Endothelial cell (in vitro differentiated cells): ENCODE results near the gene PRKCA. TPM values are rescaled to one million over a fixed set of nuclear protein-coding genes. Genes with fewer than 3 reads are reported as not detected.
"Not testable (repeated sequence)": the region's sequence is repeated elsewhere in the genome, so short reads cannot be mapped to it uniquely, and the experiment has no call there.

Source experiments
- DNase-seq: peaks from one replicate; pipeline ENCODE4 v3.0.0; 2021; ENCODE audit warnings: low spot score
- H3K27ac Mint-ChIP-seq: one replicate; pipeline ENCODE4 v1.8.0; 2021; ENCODE audit warnings: mixed read lengths, inconsistent platforms; ENCODE audit not compliant: unreplicated experiment
- H3K27me3 Mint-ChIP-seq: one replicate; pipeline ENCODE4 v1.8.0; 2021; ENCODE audit warnings: mild to moderate bottlenecking, moderate library complexity, mixed read lengths, inconsistent platforms; ENCODE audit not compliant: unreplicated experiment
- H3K36me3 Mint-ChIP-seq: one replicate; pipeline ENCODE4 v1.8.0; 2021; ENCODE audit warnings: mild to moderate bottlenecking, low read depth, mixed read lengths, inconsistent platforms; ENCODE audit not compliant: unreplicated experiment
- H3K4me1 Mint-ChIP-seq: one replicate; pipeline ENCODE4 v1.8.0; 2021; ENCODE audit warnings: mild to moderate bottlenecking, mixed read lengths, inconsistent platforms; ENCODE audit not compliant: unreplicated experiment
- H3K4me3 Mint-ChIP-seq: one replicate; pipeline ENCODE4 v1.8.0; 2021; ENCODE audit warnings: mild to moderate bottlenecking, mixed read lengths, inconsistent platforms; ENCODE audit not compliant: unreplicated experiment
- H3K9me3 Mint-ChIP-seq: one replicate; pipeline ENCODE4 v1.8.0; 2021; ENCODE audit warnings: mixed read lengths, inconsistent platforms; ENCODE audit not compliant: unreplicated experiment
- CTCF ChIP-seq: fragments of 200-600 bp; sonication (generic); IDR thresholded peaks from one replicate; pipeline ENCODE4 v1.5.0; 2021; ENCODE audit warnings: antibody characterized with exemption; ENCODE audit not compliant: unreplicated experiment
- total RNA-seq: library from RNA; stranded (reverse); fragmentation: NEBNext Ultra II Directional; extraction: Animal tissue kit (Norgen Biotek cat#: 25700); gene quantifications from one replicate; pipeline ENCODE4 v1.2.1, GENCODE V29; 2021; ENCODE audit not compliant: unreplicated experiment

The PRKCA gene
- total RNA-seq, 1 donor from 2014 or later = 2.1 TPM

GRCh38 chr17:66472123-66472522 lies 169.7 kb downstream of the PRKCA start:
- TF ChIP-seq CTCF = no peak
- H3K4me3 Mint-ChIP-seq = no peak overlapping the region
- H3K27me3 Mint-ChIP-seq = peaks cover 3% of the 10 kb centered on the region
- H3K27ac Mint-ChIP-seq = no peak overlapping the region
- H3K36me3 Mint-ChIP-seq = no peaks in the 10 kb centered on the region
- no peaks in the 10 kb centered on the region for H3K9me3 Mint-ChIP-seq
- H3K4me1 Mint-ChIP-seq = peaks cover 17% of the 10 kb centered on the region
- no peak for DNase-seq

GRCh38 chr17:66474258-66474657 lies 171.8 kb downstream of the PRKCA start:
- TF ChIP-seq CTCF = no peak
- Mint-ChIP-seq H3K4me3 (no peak overlapping the region), H3K36me3 (no peaks in the 10 kb centered on the region), H3K27ac (no peak overlapping the region), H3K4me1 (peaks cover 6% of the 10 kb centered on the region), H3K27me3 (peaks cover 3% of the 10 kb centered on the region), H3K9me3 (no peaks in the 10 kb centered on the region)
- no peak for DNase-seq

DNA sequence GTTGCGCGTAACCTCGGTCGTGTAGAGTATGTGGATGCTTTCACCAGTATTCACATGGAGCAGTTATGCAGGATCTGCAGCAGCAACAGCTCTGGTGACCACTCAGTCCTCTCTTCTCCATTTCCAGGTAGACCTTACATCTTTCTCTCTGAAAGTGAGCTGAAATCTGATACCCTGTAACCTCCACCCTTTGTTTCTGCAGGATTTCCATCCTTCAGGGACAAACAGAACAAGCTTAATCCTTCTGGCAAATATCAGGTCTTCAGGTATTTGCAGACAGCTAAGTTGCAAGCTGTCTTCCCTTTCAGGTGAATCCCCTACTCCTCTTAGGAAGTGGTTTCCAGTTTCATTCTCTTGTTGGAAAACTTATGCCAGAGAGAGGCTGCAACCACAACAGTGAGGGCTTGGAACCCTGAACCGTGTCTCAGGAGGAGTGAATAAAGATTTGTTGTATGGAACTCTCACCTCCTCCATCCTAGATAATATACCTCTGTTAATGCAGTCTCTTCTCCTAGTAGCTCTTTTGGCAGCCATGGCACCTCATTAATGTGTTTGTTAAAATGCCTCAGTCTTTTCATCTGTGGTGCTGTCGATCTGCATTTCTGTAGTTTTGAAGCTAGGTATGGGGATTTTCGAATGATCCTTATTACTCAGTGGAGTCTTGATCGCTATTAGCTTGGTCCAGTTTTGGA lies 172.5 kb downstream of the PRKCA start:
- DNase-seq = no peak
- Mint-ChIP-seq H3K9me3 (no peaks in the 10 kb centered on the region), H3K27ac (no peak overlapping the region), H3K4me3 (no peak overlapping the region), H3K36me3 (no peaks in the 10 kb centered on the region), H3K27me3 (peaks cover 3% of the 10 kb centered on the region), H3K4me1 (peaks cover 6% of the 10 kb centered on the region)
- no peak for TF ChIP-seq CTCF

DNA sequence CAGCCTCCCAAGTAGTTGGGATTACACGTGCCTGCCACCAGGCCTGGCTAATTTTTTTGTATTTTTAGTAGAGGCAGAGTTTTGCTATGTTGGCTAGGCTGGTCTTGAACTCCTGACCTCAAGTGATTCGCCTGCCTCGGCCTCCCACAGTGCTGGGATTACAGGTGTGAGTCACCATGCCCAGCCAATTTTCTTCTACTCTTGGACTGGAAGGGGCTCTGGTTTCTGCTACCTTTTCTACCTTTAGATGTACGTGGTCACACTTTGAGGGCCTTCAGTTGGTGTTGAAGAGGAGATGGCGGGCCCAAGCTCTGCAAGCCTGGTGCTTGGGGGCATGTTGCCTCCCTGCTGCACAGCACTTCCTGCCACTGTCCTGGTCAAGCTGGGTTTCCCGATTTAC lies 173.6 kb downstream of the PRKCA start:
- no peak overlapping the region for H3K27ac Mint-ChIP-seq
- H3K9me3 Mint-ChIP-seq = no peaks in the 10 kb centered on the region
- peaks cover 3% of the 10 kb centered on the region for H3K27me3 Mint-ChIP-seq
- peaks cover 6% of the 10 kb centered on the region for H3K4me1 Mint-ChIP-seq
- no peaks in the 10 kb centered on the region for H3K36me3 Mint-ChIP-seq
- TF ChIP-seq CTCF = no peak
- no peak for DNase-seq
- no peak overlapping the region for H3K4me3 Mint-ChIP-seq

DNA sequence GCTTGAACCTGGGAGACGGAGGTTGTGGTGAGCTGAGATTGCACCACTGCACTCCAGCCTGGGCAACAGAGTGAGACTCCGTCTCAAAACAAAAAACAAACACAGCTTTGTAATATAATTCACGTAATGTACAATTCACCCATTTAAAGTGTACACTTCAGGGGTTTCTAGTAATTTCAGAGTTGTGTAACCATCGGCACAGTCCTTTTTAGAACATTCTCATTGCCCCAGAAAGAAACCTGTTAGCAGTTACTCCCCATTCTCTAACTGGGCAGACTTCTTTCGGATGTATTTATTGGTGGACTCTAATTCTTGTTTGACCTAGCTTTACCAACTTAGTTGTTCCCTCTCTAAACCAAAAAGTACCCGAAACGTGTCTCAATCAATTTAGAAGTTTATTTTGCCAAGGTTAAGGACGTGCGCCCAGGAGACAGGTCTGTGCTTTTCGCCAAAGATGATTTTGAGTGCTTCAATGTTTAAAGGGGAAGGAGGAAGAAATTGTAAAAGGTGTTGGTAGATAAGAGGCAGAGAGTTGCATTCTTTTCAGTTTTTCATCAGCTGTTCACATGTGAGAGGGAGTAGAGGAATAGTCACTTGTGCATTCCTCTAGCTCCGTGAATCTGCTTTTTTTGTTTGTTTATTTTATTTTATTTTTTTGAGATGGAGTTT lies 175.3 kb downstream of the PRKCA start:
- H3K27ac Mint-ChIP-seq = no peak overlapping the region

DNA sequence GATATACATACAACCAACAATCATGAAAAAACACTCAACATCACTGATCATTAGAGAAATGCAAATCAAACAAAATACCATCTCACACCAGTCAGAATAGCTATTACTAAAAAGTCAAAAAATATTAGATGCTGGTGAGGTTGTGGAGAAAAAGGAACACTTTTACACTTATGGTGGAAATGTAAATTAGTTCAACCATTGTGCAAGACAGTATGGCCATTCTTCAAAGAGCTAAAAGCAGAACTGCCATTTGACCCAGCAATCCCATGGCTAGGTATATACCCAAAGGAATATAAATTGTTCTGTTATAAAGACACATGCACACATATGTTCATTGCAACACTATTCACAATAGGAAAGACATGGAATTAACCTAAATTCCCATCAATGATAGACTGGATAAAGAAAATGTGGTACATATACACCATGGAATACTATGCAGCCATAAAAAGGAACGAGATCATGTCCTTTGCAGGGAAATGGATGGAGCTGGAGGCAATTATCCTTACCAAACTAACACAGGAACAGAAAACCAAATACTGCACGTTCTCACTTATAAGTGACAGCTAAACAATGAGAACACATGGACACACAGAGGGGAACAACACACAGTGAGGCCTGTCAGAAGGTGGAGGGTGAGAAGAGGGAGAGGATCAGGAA lies 176.9 kb downstream of the PRKCA start:
- not testable (repeated sequence) for H3K9me3 Mint-ChIP-seq, H3K4me3 Mint-ChIP-seq, DNase-seq, H3K36me3 Mint-ChIP-seq, H3K27ac Mint-ChIP-seq, H3K27me3 Mint-ChIP-seq, H3K4me1 Mint-ChIP-seq

More for the DNA sequence above, 175.3 kb downstream of the PRKCA start:
- no peak overlapping the region for H3K4me3 Mint-ChIP-seq
- TF ChIP-seq CTCF = no peak
- H3K9me3 Mint-ChIP-seq = no peaks in the 10 kb centered on the region
- peaks cover 3% of the 10 kb centered on the region for H3K27me3 Mint-ChIP-seq
- DNase-seq = no peak
- H3K4me1 Mint-ChIP-seq = peaks cover 6% of the 10 kb centered on the region
- no peaks in the 10 kb centered on the region for H3K36me3 Mint-ChIP-seq
